Measurements from ENCODE around the gene TXNRD1.
"Not testable (repeated sequence)": the region's sequence is repeated elsewhere in the genome, so short reads cannot be mapped to it uniquely, and the experiment has no call there.

The TXNRD1 gene

GRCh38 chr12:104197264-104197663 lies 18.3 kb upstream of the TXNRD1 start:
- no peak for DNase-seq

- no peak for DNase-seq
Measured at GRCh38 chr12:104199964-104200363, 15.6 kb upstream of the TXNRD1 start.

GRCh38 chr12:104201238-104202001 lies 14.2 kb upstream of the TXNRD1 start:
- peak; percentile 25 for DNase-seq

- no peak for DNase-seq
Measured at GRCh38 chr12:104204690-104205480, 10.7 kb upstream of the TXNRD1 start.

GRCh38 chr12:104207416-104208205 lies 8.0 kb upstream of the TXNRD1 start:
- no peak for DNase-seq

- DNase-seq = no peak
Measured at GRCh38 chr12:104212516-104212915, 3.1 kb upstream of the TXNRD1 start.

GRCh38 chr12:104213952-104214351 lies 1.6 kb upstream of the TXNRD1 start:
- no peak for DNase-seq

- DNase-seq = no peak
Measured at GRCh38 chr12:104216521-104216924, 944 bp downstream of the TXNRD1 start.

- DNase-seq = not testable (repeated sequence)
Measured at GRCh38 chr12:104218506-104218905, 2.9 kb downstream of the TXNRD1 start.

- DNase-seq = no peak
Measured at GRCh38 chr12:104218935-104219334, 3.4 kb downstream of the TXNRD1 start.

- DNase-seq = no peak
Measured at GRCh38 chr12:104219361-104219892, 3.8 kb downstream of the TXNRD1 start.

- peak; percentile 64 for DNase-seq
Measured at GRCh38 chr12:104219908-104220404, 4.4 kb downstream of the TXNRD1 start.

GRCh38 chr12:104220931-104221330 lies 5.4 kb downstream of the TXNRD1 start:
- DNase-seq = peak; percentile 18

GRCh38 chr12:104222976-104223375 lies 7.4 kb downstream of the TXNRD1 start:
- no peak for DNase-seq

GRCh38 chr12:104223712-104224111 lies 8.1 kb downstream of the TXNRD1 start:
- DNase-seq = no peak

- DNase-seq = no peak
Measured at GRCh38 chr12:104226672-104227071, 11.1 kb downstream of the TXNRD1 start.

- DNase-seq = no peak
Measured at GRCh38 chr12:104230304-104231095, 14.9 kb downstream of the TXNRD1 start.

- no peak for DNase-seq
Measured at GRCh38 chr12:104232609-104233280, 17.2 kb downstream of the TXNRD1 start.

GRCh38 chr12:104234926-104235499 lies 19.4 kb downstream of the TXNRD1 start:
- no peak for DNase-seq

- no peak for DNase-seq
Measured at GRCh38 chr12:104237930-104238329, 22.4 kb downstream of the TXNRD1 start.

Data from stimulated activated naive CD4-positive, alpha-beta T cell treated with Interleukin-2 at 50 U/mL for 16 hours (primary cell).